BE2C (cell line): Measurements from ENCODE around the gene LRBA.

Experiments
- DNase-seq: peaks from one replicate; pipeline ENCODE4 v3.0.0-alpha.2; 2020
- H3K27me3 ChIP-seq: fragments of 250-450 bp; sonication (Bioruptor Pico); 2 replicates; pipeline ENCODE4 v1.5.1; 2020; ENCODE audit warnings: mild to moderate bottlenecking
- H3K36me3 ChIP-seq: fragments of 250-450 bp; sonication (Bioruptor Pico); 2 replicates; pipeline ENCODE4 v1.5.1; 2020; ENCODE audit warnings: mild to moderate bottlenecking
- H3K4me1 ChIP-seq: fragments of 250-450 bp; sonication (Bioruptor Pico); 2 replicates; pipeline ENCODE4 v1.5.1; 2020
- H3K4me3 ChIP-seq: 2 replicates; pipeline ENCODE4 v1.5.1; 2011; ENCODE audit warnings: low read depth, low read length
- H3K9me3 ChIP-seq: fragments of 250-450 bp; sonication (Bioruptor Pico); 2 replicates; pipeline ENCODE4 v1.5.1; 2020
- TF ChIP-seq, protein P1 (sequence below): IDR thresholded peaks from 2 replicates; pipeline ENCODE4 v1.5.1; 2012; ENCODE audit warnings: mild to moderate bottlenecking, low read depth, low read length

Gene LRBA

DNA sequence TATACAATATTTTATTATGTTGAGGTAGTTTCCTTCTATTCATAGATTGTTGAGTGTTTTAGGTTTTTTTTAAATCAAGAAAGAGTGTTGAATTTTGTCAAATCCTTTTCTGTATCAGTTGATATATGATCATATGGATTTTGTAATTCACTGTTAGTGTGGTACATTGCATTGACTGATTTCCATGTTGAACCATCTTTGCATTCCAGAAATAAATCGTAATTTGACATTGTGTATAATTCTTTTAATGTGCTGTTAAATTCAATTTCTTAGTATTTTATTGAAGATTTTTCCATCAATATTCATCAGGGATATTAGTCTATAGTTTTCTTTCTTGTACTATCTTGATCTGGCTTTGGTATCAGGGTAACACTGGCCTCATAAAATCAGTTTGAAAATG is 103.8 kb downstream of the LRBA start:
- H3K4me1 ChIP-seq = no peaks in the 10 kb centered on the region
- TF ChIP-seq, protein P1, sequence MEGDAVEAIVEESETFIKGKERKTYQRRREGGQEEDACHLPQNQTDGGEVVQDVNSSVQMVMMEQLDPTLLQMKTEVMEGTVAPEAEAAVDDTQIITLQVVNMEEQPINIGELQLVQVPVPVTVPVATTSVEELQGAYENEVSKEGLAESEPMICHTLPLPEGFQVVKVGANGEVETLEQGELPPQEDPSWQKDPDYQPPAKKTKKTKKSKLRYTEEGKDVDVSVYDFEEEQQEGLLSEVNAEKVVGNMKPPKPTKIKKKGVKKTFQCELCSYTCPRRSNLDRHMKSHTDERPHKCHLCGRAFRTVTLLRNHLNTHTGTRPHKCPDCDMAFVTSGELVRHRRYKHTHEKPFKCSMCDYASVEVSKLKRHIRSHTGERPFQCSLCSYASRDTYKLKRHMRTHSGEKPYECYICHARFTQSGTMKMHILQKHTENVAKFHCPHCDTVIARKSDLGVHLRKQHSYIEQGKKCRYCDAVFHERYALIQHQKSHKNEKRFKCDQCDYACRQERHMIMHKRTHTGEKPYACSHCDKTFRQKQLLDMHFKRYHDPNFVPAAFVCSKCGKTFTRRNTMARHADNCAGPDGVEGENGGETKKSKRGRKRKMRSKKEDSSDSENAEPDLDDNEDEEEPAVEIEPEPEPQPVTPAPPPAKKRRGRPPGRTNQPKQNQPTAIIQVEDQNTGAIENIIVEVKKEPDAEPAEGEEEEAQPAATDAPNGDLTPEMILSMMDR = no peak
- peaks cover 2% of the 10 kb centered on the region; the same call in 1 of the 2 replicates for H3K36me3 ChIP-seq

DNA sequence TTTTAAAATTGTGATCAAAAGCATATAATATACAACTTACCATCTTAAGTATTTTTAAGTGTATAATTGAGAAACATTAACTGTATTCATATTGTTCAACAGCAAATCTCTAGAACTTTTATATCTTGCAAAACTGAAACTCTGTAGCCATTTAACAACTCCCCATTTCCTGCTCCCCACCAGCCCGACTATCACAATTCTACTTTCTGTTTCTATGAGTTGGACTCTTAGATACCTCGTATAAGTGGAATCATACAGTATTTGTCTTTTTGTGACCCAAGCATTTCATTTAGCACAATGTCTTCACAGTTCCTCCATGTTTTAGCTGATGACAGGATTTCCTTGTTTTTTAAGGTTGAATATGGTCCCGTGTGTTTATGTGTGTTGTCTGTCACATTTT is 106.0 kb downstream of the LRBA start:
- no peak for DNase-seq
- Histone ChIP-seq H3K27me3 (no peaks in the 10 kb centered on the region), H3K9me3 (no peaks in the 10 kb centered on the region), H3K36me3 (peaks cover 2% of the 10 kb centered on the region; the same call in 1 of the 2 replicates), H3K4me3 (no peak overlapping the region), H3K4me1 (no peaks in the 10 kb centered on the region)
- TF ChIP-seq, protein P1 = no peak

More for the DNA sequence above, 103.8 kb downstream of the LRBA start:
- no peaks in the 10 kb centered on the region for H3K27me3 ChIP-seq
- no peaks in the 10 kb centered on the region for H3K9me3 ChIP-seq
- H3K4me3 ChIP-seq = no peak overlapping the region
- DNase-seq = no peak

DNA sequence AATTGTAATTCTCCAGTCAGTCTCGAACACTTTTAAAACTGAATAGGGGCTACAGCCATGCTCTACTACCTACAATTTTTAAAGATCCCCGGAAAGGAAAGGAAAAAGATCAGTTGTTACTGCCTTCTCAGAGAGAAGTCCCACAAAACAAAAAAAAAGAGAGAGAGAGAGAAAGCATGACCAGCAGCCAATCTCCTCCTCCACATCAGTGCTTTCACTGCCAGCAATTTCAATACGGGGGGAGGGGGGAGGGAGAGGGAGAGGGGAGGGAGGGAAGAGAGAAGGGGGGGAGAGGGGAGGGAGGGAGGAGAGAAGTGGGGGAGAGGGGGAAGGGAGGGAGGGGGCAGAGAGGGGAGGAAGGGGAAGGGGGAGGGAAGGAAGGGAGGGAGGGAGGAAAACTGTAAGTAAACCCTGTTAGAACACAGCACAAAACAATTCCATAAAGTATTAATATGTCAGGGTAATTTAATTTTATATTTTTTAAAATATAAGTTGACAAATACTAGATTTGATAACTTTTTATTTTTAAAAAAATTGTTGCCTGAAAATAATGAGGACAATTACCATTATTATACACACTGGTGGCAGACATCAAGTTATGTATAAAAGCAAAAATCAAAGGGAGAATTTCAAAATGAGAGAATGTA is 108.0 kb downstream of the LRBA start:
- no peaks in the 10 kb centered on the region for H3K27me3 ChIP-seq

DNA sequence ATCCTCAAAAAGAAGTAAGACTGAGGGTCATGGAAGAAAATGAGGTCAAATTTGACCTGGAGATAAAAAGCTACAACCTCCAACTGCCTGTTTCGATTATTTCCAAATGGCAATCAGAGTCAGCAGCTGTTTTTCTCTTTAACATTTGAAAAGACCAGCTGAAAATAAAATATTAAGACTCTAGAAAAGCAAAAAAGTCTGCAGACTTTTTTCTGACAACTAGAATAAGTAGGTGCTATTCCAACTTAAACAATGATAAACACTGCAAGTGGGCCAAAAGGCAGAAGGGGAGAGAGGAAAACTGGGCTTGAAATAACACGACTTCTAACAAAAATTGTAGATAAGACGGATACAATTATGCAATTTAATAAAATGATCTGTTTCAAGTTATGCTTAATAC is 110.4 kb downstream of the LRBA start:
- Histone ChIP-seq H3K36me3 (no peaks in the 10 kb centered on the region), H3K4me1 (no peaks in the 10 kb centered on the region), H3K4me3 (no peak overlapping the region), H3K9me3 (no peaks in the 10 kb centered on the region), H3K27me3 (no peaks in the 10 kb centered on the region)
- TF ChIP-seq, protein P1 = no peak
- DNase-seq = no peak

More for the DNA sequence above, 108.0 kb downstream of the LRBA start:
- TF ChIP-seq, protein P1 = no peak
- peaks cover 2% of the 10 kb centered on the region; the same call in 1 of the 2 replicates for H3K36me3 ChIP-seq
- H3K4me1 ChIP-seq = no peaks in the 10 kb centered on the region
- no peak for DNase-seq
- no peaks in the 10 kb centered on the region for H3K9me3 ChIP-seq
- H3K4me3 ChIP-seq = no peak overlapping the region

DNA sequence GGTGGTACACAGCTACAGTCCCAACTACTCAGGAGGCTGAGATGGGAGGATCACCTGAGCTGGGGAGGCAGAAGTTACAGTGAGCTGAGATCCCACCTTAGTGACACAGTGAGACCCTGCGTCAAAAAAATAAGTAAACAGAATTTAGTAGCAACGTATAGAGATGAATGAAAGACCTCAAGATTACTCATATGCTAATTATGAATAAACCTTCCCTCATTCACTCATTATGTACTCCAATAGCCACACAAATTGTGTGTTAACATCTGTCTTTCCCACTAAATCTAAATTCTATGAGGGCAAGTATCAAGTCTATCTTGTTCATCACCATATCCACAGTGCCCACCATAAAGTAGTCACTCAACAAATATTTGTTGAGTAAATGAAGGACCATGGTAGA is 111.5 kb downstream of the LRBA start:
- TF ChIP-seq, protein P1 = no peak
- H3K9me3 ChIP-seq = no peaks in the 10 kb centered on the region
- no peaks in the 10 kb centered on the region for H3K27me3 ChIP-seq
- no peak overlapping the region for H3K4me3 ChIP-seq
- H3K4me1 ChIP-seq = no peaks in the 10 kb centered on the region
- no peak for DNase-seq
- H3K36me3 ChIP-seq = no peaks in the 10 kb centered on the region

DNA sequence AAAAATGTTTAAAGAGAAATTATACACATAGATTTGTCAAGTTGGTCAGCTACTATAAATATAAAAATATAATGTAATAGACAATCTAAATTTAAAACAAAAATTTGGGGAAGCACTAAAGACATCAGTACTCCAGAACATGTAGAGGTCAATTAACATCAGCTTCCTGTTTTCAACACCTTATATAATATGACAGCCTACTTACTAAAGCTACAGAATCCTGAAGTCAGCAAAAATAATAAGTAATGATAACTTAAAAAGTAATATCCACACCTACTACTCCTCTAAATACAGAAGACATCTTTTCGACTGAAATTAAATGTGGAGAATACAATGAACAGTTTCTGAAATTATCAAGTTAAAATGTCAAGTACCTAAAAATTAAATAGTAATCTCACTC is 118.6 kb downstream of the LRBA start:
- Histone ChIP-seq H3K4me3 (no peak overlapping the region), H3K9me3 (no peaks in the 10 kb centered on the region), H3K4me1 (no peaks in the 10 kb centered on the region), H3K36me3 (no peaks in the 10 kb centered on the region), H3K27me3 (no peaks in the 10 kb centered on the region)
- TF ChIP-seq, protein P1 = no peak
- no peak for DNase-seq
